ENCODE data around the gene RDH13. TPM values are rescaled to one million over a fixed set of nuclear protein-coding genes. Genes with fewer than 3 reads are reported as not detected.

Gene RDH13
- total and polyA plus RNA-seq, 4 donors: 8.9 to 11.7 (median 9.5) TPM

DNA sequence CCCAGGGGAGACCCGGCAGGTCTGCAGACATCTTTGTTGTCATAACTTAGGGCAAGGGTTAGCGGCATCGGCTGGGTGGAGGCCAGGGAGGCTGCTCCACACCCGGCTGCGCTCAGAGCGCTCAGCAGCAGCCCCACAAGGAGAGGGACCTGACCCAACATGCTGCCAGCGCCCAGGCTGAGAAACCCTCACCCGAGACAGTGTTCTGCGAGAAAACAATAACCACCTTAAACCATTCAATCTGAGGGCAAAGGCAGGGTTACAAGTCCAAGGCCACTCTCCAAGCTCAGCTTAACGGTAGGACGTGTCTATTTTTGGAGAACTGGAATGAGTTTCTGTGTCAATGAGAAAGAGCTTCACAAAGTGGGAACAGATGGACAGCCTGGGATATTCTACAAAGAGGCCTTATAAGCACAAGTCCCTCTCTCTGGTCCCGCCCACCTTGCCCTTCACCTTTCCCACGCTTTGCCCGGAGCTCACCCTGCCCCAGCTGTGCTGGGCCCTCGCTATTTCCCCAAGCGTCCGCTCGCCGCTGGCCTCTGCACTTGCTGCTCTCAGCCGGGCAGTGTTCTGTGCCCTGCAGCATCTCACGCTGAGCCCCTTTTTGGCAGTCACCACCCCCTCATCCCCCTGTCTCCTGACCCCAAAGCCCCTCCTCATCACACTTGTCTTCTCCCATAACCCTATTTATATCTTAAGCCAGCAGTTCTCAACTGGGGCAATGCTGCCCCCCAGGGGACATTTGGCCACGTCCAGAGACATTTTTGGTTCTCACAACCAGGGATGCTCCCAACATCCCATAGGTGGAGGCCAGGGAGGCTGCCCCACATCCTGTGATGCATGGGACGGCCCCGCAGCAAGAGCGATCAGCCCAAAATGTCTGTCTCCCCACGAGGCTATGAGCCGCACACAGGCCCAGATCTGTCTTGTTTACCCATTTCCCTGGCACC, 36.9 kb upstream of the RDH13 start (continued):
- TF ChIP-seq, protein P1, sequence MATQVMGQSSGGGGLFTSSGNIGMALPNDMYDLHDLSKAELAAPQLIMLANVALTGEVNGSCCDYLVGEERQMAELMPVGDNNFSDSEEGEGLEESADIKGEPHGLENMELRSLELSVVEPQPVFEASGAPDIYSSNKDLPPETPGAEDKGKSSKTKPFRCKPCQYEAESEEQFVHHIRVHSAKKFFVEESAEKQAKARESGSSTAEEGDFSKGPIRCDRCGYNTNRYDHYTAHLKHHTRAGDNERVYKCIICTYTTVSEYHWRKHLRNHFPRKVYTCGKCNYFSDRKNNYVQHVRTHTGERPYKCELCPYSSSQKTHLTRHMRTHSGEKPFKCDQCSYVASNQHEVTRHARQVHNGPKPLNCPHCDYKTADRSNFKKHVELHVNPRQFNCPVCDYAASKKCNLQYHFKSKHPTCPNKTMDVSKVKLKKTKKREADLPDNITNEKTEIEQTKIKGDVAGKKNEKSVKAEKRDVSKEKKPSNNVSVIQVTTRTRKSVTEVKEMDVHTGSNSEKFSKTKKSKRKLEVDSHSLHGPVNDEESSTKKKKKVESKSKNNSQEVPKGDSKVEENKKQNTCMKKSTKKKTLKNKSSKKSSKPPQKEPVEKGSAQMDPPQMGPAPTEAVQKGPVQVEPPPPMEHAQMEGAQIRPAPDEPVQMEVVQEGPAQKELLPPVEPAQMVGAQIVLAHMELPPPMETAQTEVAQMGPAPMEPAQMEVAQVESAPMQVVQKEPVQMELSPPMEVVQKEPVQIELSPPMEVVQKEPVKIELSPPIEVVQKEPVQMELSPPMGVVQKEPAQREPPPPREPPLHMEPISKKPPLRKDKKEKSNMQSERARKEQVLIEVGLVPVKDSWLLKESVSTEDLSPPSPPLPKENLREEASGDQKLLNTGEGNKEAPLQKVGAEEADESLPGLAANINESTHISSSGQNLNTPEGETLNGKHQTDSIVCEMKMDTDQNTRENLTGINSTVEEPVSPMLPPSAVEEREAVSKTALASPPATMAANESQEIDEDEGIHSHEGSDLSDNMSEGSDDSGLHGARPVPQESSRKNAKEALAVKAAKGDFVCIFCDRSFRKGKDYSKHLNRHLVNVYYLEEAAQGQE (IDR thresholded peaks at IDR 0.05): no peak
- no peak for TF ChIP-seq HNF4G (IDR thresholded peaks at IDR 0.05)

GRCh38 chr19:55098716-55099556, 36.0 kb upstream of the RDH13 start:
- no peak for DNase-seq (ENCODE audit: low spot score)
- H3K27me3 ChIP-seq (ENCODE audit: control insufficient read depth in 4 of 4, insufficient read depth in 4 of 4, low read length in 3 of 4): no peaks in the 10 kb centered on the region
- no peak overlapping the region for H3K27ac ChIP-seq (ENCODE audit: low read depth in 1 of 2, low read length in 2 of 2)
- no peaks in the 10 kb centered on the region for H3K9me3 ChIP-seq (ENCODE audit: control insufficient read depth in 4 of 4, low read length in 3 of 4)
- 92% methylated on average over 27 of the region's 27 CpGs for WGBS
- no peak overlapping the region for H3K4me3 ChIP-seq (ENCODE audit: low read depth in 1 of 3, low read length in 3 of 3)
- H3K9ac ChIP-seq (ENCODE audit: low read depth in 1 of 2, low read length in 2 of 2): no peak overlapping the region
- H3K4me1 ChIP-seq (ENCODE audit: control insufficient read depth in 4 of 4, insufficient read depth in 4 of 4, low read length in 3 of 4): no peaks in the 10 kb centered on the region
- peaks cover 7 to 48% (median 10%) of the 10 kb centered on the region in 4 donors for H3K36me3 ChIP-seq (ENCODE audit: control insufficient read depth in 4 of 4, insufficient read depth in 3 of 4, low read depth in 1 of 4, low read length in 3 of 4)
- TF ChIP-seq FOXA1 (IDR thresholded peaks at IDR 0.05): no peak
- TF ChIP-seq, protein P1 (IDR thresholded peaks at IDR 0.05): no peak
- TF ChIP-seq SP1 (IDR thresholded peaks at IDR 0.05): no peak
- no peak for TF ChIP-seq TAF1 (conservative IDR thresholded peaks at IDR 0.05)
- TF ChIP-seq JUND (IDR thresholded peaks at IDR 0.05): no peak
- no peak for TF ChIP-seq CTCF (IDR thresholded peaks at IDR 0.05; ENCODE audit: low read depth, low read length, missing input control)
- TF ChIP-seq, protein P2, sequence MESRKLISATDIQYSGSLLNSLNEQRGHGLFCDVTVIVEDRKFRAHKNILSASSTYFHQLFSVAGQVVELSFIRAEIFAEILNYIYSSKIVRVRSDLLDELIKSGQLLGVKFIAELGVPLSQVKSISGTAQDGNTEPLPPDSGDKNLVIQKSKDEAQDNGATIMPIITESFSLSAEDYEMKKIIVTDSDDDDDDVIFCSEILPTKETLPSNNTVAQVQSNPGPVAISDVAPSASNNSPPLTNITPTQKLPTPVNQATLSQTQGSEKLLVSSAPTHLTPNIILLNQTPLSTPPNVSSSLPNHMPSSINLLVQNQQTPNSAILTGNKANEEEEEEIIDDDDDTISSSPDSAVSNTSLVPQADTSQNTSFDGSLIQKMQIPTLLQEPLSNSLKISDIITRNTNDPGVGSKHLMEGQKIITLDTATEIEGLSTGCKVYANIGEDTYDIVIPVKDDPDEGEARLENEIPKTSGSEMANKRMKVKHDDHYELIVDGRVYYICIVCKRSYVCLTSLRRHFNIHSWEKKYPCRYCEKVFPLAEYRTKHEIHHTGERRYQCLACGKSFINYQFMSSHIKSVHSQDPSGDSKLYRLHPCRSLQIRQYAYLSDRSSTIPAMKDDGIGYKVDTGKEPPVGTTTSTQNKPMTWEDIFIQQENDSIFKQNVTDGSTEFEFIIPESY (IDR thresholded peaks at IDR 0.05): no peak
- no peak for TF ChIP-seq GABPA (IDR thresholded peaks at IDR 0.05 in 1 of 2, conservative IDR thresholded peaks at IDR 0.05 in 1 of 2)
- TF ChIP-seq YY1 (IDR thresholded peaks at IDR 0.05): no peak
- TF ChIP-seq, protein P3, sequence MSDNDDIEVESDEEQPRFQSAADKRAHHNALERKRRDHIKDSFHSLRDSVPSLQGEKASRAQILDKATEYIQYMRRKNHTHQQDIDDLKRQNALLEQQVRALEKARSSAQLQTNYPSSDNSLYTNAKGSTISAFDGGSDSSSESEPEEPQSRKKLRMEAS (IDR thresholded peaks at IDR 0.05): no peak
- TF ChIP-seq, protein P4, sequence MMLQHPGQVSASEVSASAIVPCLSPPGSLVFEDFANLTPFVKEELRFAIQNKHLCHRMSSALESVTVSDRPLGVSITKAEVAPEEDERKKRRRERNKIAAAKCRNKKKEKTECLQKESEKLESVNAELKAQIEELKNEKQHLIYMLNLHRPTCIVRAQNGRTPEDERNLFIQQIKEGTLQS (IDR thresholded peaks at IDR 0.05): no peak
- TF ChIP-seq HNF4A (conservative IDR thresholded peaks at IDR 0.05): no peak
- TF ChIP-seq EGR1 (IDR thresholded peaks at IDR 0.05; ENCODE audit: low read depth in 2 of 2): no peak
- TF ChIP-seq HNF4G (IDR thresholded peaks at IDR 0.05): no peak
- TF ChIP-seq FOXA2 (IDR thresholded peaks at IDR 0.05): no peak
- no peak for TF ChIP-seq RXRA (IDR thresholded peaks at IDR 0.05)
- no peak for TF ChIP-seq RAD21 (IDR thresholded peaks at IDR 0.05)
- no peak for TF ChIP-seq NR2F2 (IDR thresholded peaks at IDR 0.05)
